GM13976 (cell line): ENCODE data around the gene UCHL5.

Experiments used
- DNase-seq: peaks from one replicate; pipeline ENCODE4 v3.0.0; 2012; ENCODE audit warnings: low spot score
- in situ Hi-C: fragments of 300-500 bp; cut with MboI; formaldehyde crosslinking; loops from one replicate; pipeline ENCODE4 v1.12.0; 2022; ENCODE audit warnings: low sequenced_read_pairs, mixed read lengths, inconsistent platforms; ENCODE audit not compliant: unreplicated experiment
- TF ChIP-seq, protein P1 (sequence below): IDR thresholded peaks from 2 replicates; pipeline ENCODE4 v1.5.1; 2012; ENCODE audit warnings: borderline replicate concordance, mild to moderate bottlenecking; ENCODE audit not compliant: insufficient read depth; ENCODE audit errors: extremely low read depth, missing control alignments, control extremely low read depth

The UCHL5 gene

GRCh38 chr1:193066606-193067005 lies 7.4 kb upstream of the UCHL5 start:
- in situ Hi-C loops, result no loop called here
- TF ChIP-seq, protein P1, sequence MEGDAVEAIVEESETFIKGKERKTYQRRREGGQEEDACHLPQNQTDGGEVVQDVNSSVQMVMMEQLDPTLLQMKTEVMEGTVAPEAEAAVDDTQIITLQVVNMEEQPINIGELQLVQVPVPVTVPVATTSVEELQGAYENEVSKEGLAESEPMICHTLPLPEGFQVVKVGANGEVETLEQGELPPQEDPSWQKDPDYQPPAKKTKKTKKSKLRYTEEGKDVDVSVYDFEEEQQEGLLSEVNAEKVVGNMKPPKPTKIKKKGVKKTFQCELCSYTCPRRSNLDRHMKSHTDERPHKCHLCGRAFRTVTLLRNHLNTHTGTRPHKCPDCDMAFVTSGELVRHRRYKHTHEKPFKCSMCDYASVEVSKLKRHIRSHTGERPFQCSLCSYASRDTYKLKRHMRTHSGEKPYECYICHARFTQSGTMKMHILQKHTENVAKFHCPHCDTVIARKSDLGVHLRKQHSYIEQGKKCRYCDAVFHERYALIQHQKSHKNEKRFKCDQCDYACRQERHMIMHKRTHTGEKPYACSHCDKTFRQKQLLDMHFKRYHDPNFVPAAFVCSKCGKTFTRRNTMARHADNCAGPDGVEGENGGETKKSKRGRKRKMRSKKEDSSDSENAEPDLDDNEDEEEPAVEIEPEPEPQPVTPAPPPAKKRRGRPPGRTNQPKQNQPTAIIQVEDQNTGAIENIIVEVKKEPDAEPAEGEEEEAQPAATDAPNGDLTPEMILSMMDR, result no peak
- no peak for DNase-seq

DNA sequence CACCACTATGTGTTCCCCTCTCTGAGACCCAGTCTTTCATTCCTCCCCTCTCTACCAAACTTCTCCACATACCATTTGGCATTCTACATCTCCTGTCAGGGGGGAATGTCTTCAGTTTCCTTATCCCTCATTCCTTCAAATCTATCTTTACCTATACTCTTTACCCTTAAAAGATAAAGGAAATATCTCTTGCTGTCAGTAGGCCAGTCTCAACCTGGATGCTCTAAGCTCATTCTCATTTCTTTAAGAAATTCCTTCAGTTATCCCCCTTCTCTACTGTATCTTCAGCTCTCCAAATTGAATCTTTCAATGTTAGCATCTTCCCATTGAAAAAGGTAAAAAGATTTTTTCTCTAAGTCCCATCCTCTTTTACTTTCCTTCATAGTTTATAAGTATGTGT lies 6.8 kb upstream of the UCHL5 start:
- TF ChIP-seq, protein P1, result no peak
- DNase-seq, result no peak
- in situ Hi-C loops, result no loop called here

GRCh38 chr1:193062698-193063463 lies 3.7 kb upstream of the UCHL5 start:
- TF ChIP-seq, protein P1, result no peak
- DNase-seq, result no peak
- in situ Hi-C loops, result no loop called here

- TF ChIP-seq, protein P1, result no peak
- no peak for DNase-seq
- in situ Hi-C loops, result no loop called here
These were observed 1.8 kb upstream of the UCHL5 start for GRCh38 chr1:193060938-193061337.

DNA sequence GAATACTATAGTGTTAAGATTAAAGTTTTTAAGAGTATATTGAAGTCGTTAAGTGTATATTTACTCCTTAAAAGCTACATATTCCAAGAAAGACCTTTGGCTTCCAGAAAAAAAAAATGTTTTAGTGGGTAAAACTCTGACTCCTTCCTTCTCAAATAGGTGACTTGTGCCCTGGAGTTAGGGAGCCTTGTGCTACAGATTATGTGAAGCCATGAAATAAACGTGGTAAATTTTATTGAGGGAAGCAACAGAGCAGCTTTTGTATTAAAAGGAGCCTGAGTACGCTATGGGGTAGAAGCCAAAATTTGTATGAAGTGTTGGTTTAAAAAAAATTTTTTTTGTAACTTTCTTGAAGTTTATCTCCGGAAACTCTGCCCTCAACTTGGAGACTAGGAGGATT lies 1.2 kb upstream of the UCHL5 start:
- DNase-seq, result no peak
- TF ChIP-seq, protein P1, result no peak
- in situ Hi-C loops, result no loop called here

DNA sequence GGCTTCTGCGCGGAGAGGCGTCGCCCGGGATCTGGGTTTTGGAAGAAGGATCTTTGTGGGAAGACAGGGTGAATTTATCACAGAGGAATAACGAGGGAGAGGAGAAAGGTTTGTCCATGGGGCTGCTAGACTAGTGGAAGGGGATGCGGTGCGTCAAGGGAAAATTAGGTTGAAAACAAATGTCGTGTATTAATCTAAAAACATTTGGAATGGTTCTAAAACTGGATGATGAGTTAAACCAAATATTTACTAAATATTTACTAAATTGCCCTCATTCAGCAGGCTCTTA lies 899 bp upstream of the UCHL5 start:
- in situ Hi-C loops, result no loop called here
- no peak for DNase-seq
- TF ChIP-seq, protein P1, result no peak
